Ishikawa (cell line): ENCODE results near the gene MGA.

Source experiments
- CEBPB ChIP-seq: IDR thresholded peaks from 2 replicates; pipeline ENCODE4 v1.6.1; 2012
- EGR1 ChIP-seq: IDR thresholded peaks from 2 replicates; pipeline ENCODE4 v1.6.1; 2012
- EP300 ChIP-seq: IDR thresholded peaks from 2 replicates; pipeline ENCODE4 v1.6.1; 2012; ENCODE audit warnings: borderline replicate concordance
- MAX ChIP-seq: IDR thresholded peaks from 2 replicates; pipeline ENCODE4 v1.6.1; 2012
- NFIC ChIP-seq: IDR thresholded peaks from 2 replicates; pipeline ENCODE4 v1.6.1; 2012
- REST ChIP-seq: IDR thresholded peaks from 2 replicates; pipeline ENCODE4 v1.6.1; 2012; ENCODE audit warnings: low read depth, mild to moderate bottlenecking
- TAF1 ChIP-seq: IDR thresholded peaks from 2 replicates; pipeline ENCODE4 v1.6.1; 2012; ENCODE audit warnings: low read depth, mild to moderate bottlenecking
- TCF12 ChIP-seq: IDR thresholded peaks from 2 replicates; pipeline ENCODE4 v1.6.1; 2012; ENCODE audit warnings: low read depth
- YY1 ChIP-seq: IDR thresholded peaks from 2 replicates; pipeline ENCODE4 v1.6.1; 2012; ENCODE audit warnings: low read depth
- ZBTB7A ChIP-seq: IDR thresholded peaks from 2 replicates; pipeline ENCODE4 v1.6.1; 2012; ENCODE audit warnings: low read depth

- TF ChIP-seq CEBPB = no peak
- TF ChIP-seq YY1 = no peak
- TF ChIP-seq REST = no peak
- no peak for TF ChIP-seq NFIC
- no peak for TF ChIP-seq EP300
- no peak for TF ChIP-seq TCF12
- TF ChIP-seq TAF1 = no peak
- TF ChIP-seq MAX = no peak
- TF ChIP-seq ZBTB7A = no peak
- TF ChIP-seq EGR1 = no peak
Measured at GRCh38 chr15:41783296-41783695, 123.1 kb downstream of the MGA start.
